Mesenteric fat pad (tissue), 1 donor: ENCODE data around the gene PLEKHA6. TPM values are rescaled to one million over a fixed set of nuclear protein-coding genes. Genes with fewer than 3 reads are reported as not detected.

Experiments
- DNase-seq: peaks from one replicate; pipeline ENCODE4 v3.0.0-alpha.2; 2020; ENCODE audit warnings: low spot score
- total RNA-seq: library from RNA; stranded (reverse); fragmentation: NEBNext Ultra II Directional; extraction: Animal tissue kit (Norgen Biotek cat#: 25700); gene quantifications from one replicate; pipeline ENCODE4 v1.2.1, GENCODE V29; 2021
- donor health status: DM: yes; HTN: yes; CAD: no.

PLEKHA6 gene
- total RNA-seq, 1 donor from 2014 or later: 3.5 TPM

GRCh38 chr1:204192589-204193352 lies 167.0 kb downstream of the PLEKHA6 start:
- DNase-seq: no peak

- DNase-seq: no peak
These were observed 167.7 kb downstream of the PLEKHA6 start for GRCh38 chr1:204192046-204192445.

- DNase-seq: no peak
These were observed 168.3 kb downstream of the PLEKHA6 start for GRCh38 chr1:204191456-204191855.

- DNase-seq: no peak
These were observed 169.2 kb downstream of the PLEKHA6 start for GRCh38 chr1:204190212-204191211.

GRCh38 chr1:204188959-204189639 lies 170.6 kb downstream of the PLEKHA6 start:
- DNase-seq: no peak

- no peak for DNase-seq
These were observed 173.1 kb downstream of the PLEKHA6 start for GRCh38 chr1:204186597-204186996.

- DNase-seq: no peak
These were observed 178.6 kb downstream of the PLEKHA6 start for GRCh38 chr1:204181116-204181515.

- DNase-seq: no peak
These were observed 179.6 kb downstream of the PLEKHA6 start for GRCh38 chr1:204180133-204180532.

GRCh38 chr1:204178487-204179281 lies 181.0 kb downstream of the PLEKHA6 start:
- DNase-seq: no peak

GRCh38 chr1:204177133-204177532 lies 182.6 kb downstream of the PLEKHA6 start:
- no peak for DNase-seq

- DNase-seq: no peak
These were observed 183.7 kb downstream of the PLEKHA6 start for GRCh38 chr1:204176049-204176448.

- DNase-seq: no peak
These were observed 184.8 kb downstream of the PLEKHA6 start for GRCh38 chr1:204174958-204175357.

- DNase-seq: no peak
These were observed 187.2 kb downstream of the PLEKHA6 start for GRCh38 chr1:204172404-204173029.

GRCh38 chr1:204171751-204172178 lies 188.0 kb downstream of the PLEKHA6 start:
- DNase-seq: no peak

GRCh38 chr1:204170494-204171155 lies 189.1 kb downstream of the PLEKHA6 start:
- no peak for DNase-seq

- no peak for DNase-seq
These were observed 189.9 kb downstream of the PLEKHA6 start for GRCh38 chr1:204169858-204170257.
